K562 treated with DMSO at 1 percent for 4 hours (cell line): Measurements from ENCODE around the gene OMG. TPM values are rescaled to one million over a fixed set of nuclear protein-coding genes. Genes with fewer than 3 reads are reported as not detected.

Experiments used
- total RNA-seq: library from RNA; unstranded; fragments of 300-600 nt; gene quantifications from 2 replicates; pipeline ENCODE4 v1.2.3, GENCODE V29; 2022; ENCODE audit not compliant: insufficient read depth

The OMG gene, protein sequence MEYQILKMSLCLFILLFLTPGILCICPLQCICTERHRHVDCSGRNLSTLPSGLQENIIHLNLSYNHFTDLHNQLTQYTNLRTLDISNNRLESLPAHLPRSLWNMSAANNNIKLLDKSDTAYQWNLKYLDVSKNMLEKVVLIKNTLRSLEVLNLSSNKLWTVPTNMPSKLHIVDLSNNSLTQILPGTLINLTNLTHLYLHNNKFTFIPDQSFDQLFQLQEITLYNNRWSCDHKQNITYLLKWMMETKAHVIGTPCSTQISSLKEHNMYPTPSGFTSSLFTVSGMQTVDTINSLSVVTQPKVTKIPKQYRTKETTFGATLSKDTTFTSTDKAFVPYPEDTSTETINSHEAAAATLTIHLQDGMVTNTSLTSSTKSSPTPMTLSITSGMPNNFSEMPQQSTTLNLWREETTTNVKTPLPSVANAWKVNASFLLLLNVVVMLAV
- total RNA-seq: 0.73 TPM in 1 of 2 replicates, not detected in the other

DNA sequence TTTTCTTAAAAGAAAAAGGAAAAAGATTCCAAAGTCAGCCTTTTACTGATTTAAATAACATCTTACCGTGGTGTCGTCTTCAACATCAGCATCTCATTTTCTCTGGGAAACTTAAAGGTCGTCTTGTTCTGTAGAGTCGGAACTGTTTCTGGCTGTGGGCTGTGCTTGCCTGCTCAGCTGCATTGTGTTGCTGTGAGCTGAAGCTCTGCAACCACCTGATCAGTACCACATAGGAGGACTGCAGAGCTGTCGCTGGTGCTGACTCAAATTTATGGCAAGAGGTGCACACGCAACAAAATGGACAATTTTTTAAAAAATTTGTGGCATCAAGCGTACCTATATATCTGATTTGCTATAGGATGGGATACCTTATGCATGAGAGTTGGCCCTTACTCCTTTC is at the start of gene OMG:
OMG (minus strand) TSS at position 150 of the 400 bp plus-strand sequence. CDS start 908 bp downstream, outside the sequence.

DNA sequence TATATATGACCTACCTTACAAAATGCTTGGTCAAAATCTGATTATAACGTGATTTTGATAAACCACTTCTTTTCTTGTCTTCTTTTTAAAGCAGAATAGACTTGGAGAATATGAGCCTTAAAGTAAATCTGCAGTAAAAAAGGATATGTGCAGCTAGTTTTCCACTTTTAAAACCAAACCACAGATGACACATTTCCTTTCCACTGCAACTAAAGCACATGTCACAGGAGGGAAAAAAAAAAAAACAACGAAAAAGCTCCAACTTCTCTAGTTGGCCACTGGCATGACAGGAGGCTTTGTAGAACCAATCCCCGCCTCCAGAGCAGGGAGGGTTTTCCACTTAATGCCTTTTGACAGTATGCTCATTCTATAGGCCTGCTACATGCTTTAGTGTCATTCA is 24.4 kb upstream of the OMG start, which contains the start of gene EVI2A:
EVI2A (minus strand) TSS at position 142 of the 400 bp plus-strand sequence. CDS start 2,609 bp downstream, outside the sequence.

DNA sequence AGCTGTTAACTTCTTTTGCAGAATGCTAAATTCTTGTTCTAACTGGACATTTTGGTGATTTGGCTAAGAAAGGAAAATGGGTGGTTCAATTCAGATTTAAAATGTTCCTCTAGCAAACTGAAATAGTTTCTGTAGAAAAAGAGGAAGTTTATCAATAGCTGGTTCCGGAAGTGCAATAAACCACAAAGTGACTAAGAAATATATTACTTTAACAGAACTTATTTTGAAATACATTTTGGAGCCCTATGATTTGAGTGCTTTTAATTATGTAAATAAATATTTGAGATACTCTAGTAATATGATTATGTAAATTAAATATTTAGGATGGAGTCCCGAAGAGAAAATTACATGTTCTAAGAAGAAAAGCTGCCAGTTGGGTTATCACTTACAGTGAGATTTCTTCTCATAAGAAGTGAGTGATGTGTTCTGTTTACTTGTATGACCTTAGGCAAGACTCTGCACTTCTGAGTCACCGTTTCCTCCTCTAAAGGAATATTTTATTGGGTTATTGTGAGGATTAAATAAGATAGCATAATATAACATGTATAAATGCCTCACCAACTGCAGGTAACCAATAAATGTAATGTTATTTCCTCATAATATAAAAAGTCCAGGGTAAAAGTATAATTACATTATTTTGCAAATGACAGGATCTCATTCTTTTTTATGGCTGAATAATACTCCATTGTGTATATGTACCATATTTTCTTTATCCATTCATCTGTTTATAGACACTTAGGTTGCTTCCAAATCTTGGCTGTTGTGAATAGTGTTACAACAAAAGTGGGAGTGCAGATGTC is 17.1 kb upstream of the OMG start, which contains the start of gene EVI2B:
EVI2B (minus strand) TSS at position 73 of the 800 bp plus-strand sequence. CDS start 8,445 bp downstream, outside the sequence.

Other genes with a start within 250 kb of the OMG start
- 15.7 and 18.0 TPM in 2 replicates for gene NF1, start 202.3 kb downstream of the OMG start, total RNA-seq
- gene EVI2B, start 16.8 kb upstream of the OMG start, total RNA-seq: 7.6 and 8.5 TPM in 2 replicates
- gene EVI2A, start 24.4 kb upstream of the OMG start, total RNA-seq: not detected in 2 replicates
- 8.5 and 9.2 TPM in 2 replicates for gene RAB11FIP4, start 94.4 kb upstream of the OMG start, total RNA-seq